Astrocyte (in vitro differentiated cells and primary cell): Measurements from ENCODE around the gene SARDH.

ENCODE experiments used
- CTCF ChIP-seq: IDR thresholded peaks from 2 replicates; pipeline ENCODE4 v1.5.1; 2011; ENCODE audit warnings: low read depth, mild to moderate bottlenecking, inconsistent platforms, low read length, moderate library complexity; ENCODE audit not compliant: insufficient read depth
- EZH2 ChIP-seq: IDR thresholded peaks from 2 replicates; pipeline ENCODE4 v1.6.1; 2012; ENCODE audit warnings: mild to moderate bottlenecking, low read length, inconsistent platforms; ENCODE audit not compliant: insufficient read depth

GRCh38 chr9:133665535-133665934 is 72.6 kb downstream of the SARDH start:
- TF ChIP-seq CTCF (no peak), EZH2 (no peak)
